Measurements from ENCODE around the gene GUCD1. TPM values are rescaled to one million over a fixed set of nuclear protein-coding genes. Genes with fewer than 3 reads are reported as not detected.

The GUCD1 gene
- total RNA-seq, 2 donors from 2014 or later = 188 to 207 TPM

- Histone ChIP-seq H3K9ac (ENCODE audit: low read depth in 2 of 2, low read length in 2 of 2) (no peak overlapping the region), H3K4me1 (no peaks in the 10 kb centered on the region), H3K36me3 (no peaks in the 10 kb centered on the region), H3K27ac (no peak overlapping the region), H3K27me3 (no peaks in the 10 kb centered on the region), H3K4me3 (no peak overlapping the region), H3K9me3 (no peaks in the 10 kb centered on the region)
- intact Hi-C loops (cut with DNase I) = no loop called here
- TF ChIP-seq, protein P1, sequence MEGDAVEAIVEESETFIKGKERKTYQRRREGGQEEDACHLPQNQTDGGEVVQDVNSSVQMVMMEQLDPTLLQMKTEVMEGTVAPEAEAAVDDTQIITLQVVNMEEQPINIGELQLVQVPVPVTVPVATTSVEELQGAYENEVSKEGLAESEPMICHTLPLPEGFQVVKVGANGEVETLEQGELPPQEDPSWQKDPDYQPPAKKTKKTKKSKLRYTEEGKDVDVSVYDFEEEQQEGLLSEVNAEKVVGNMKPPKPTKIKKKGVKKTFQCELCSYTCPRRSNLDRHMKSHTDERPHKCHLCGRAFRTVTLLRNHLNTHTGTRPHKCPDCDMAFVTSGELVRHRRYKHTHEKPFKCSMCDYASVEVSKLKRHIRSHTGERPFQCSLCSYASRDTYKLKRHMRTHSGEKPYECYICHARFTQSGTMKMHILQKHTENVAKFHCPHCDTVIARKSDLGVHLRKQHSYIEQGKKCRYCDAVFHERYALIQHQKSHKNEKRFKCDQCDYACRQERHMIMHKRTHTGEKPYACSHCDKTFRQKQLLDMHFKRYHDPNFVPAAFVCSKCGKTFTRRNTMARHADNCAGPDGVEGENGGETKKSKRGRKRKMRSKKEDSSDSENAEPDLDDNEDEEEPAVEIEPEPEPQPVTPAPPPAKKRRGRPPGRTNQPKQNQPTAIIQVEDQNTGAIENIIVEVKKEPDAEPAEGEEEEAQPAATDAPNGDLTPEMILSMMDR (IDR thresholded peaks at IDR 0.05) = no peak
- DNase-seq = no peak
These were observed 30.5 kb upstream of the GUCD1 start for GRCh38 chr22:24585461-24585860.

- intact Hi-C loops (cut with DNase I) = no loop called here
- no peaks in the 10 kb centered on the region for H3K4me1 ChIP-seq
- TF ChIP-seq, protein P1 (IDR thresholded peaks at IDR 0.05) = no peak
- no peak overlapping the region for H3K4me3 ChIP-seq
- no peaks in the 10 kb centered on the region for H3K27me3 ChIP-seq
- no peak overlapping the region for H3K9ac ChIP-seq (ENCODE audit: low read depth in 2 of 2, low read length in 2 of 2)
- H3K9me3 ChIP-seq = no peaks in the 10 kb centered on the region
- no peaks in the 10 kb centered on the region for H3K36me3 ChIP-seq
- H3K27ac ChIP-seq = no peak overlapping the region
- no peak for DNase-seq
These were observed 30.0 kb upstream of the GUCD1 start for GRCh38 chr22:24584871-24585411.

- TF ChIP-seq, protein P1 (IDR thresholded peaks at IDR 0.05) = no peak
- Histone ChIP-seq H3K9me3 (no peaks in the 10 kb centered on the region), H3K4me3 (no peak overlapping the region), H3K36me3 (no peaks in the 10 kb centered on the region), H3K27ac (no peak overlapping the region), H3K27me3 (no peaks in the 10 kb centered on the region), H3K4me1 (no peaks in the 10 kb centered on the region), H3K9ac (ENCODE audit: low read depth in 2 of 2, low read length in 2 of 2) (no peak overlapping the region)
- intact Hi-C loops (cut with DNase I) = no loop called here
- no peak for DNase-seq
These were observed 29.3 kb upstream of the GUCD1 start for GRCh38 chr22:24584166-24584790.

GRCh38 chr22:24583221-24584165 lies 28.6 kb upstream of the GUCD1 start:
- Histone ChIP-seq H3K4me1 (no peaks in the 10 kb centered on the region), H3K4me3 (no peak overlapping the region), H3K27ac (no peak overlapping the region), H3K9ac (ENCODE audit: low read depth in 2 of 2, low read length in 2 of 2) (peak overlapping the region; percentile 4 to 63), H3K9me3 (no peaks in the 10 kb centered on the region), H3K27me3 (no peaks in the 10 kb centered on the region), H3K36me3 (no peaks in the 10 kb centered on the region)
- no peak for DNase-seq
- intact Hi-C loops (cut with DNase I) = no loop called here
- TF ChIP-seq, protein P1 (IDR thresholded peaks at IDR 0.05) = no peak

DNA sequence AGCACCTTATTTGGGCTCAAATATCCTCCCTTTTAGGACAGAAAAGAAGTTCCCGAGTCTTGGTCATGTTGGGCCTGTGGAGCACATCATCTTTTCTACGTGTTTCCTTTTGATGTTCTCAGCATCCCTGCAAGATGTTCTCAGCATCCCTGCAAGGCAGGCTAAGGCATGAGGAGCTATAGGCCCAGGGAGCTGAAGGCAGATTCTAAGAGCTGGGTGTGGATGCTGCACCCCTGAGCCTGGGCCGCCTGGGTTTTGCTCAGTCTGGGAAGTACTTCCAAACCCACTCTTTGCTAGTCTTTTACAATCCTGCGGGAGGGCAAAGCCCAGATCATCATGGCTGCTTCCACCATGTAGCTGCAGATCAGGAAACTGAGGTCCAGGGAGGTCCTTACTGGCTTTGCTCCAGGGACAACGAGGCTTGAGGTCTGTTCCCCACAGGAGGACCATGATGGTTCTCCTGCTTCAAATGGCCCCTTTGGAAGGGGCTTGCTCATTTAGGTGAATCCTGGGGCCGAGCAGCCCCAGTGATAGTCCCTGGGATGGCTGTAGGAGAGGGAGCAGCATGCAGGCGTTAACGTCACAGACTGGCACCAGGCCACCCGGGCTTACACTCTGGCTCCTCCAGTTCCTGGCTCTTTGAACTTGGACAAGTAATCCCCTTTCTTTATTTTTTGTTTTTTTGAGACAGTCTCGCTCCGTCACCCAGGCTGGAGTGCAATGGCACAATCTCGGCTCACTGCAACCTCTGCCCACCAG lies 27.3 kb upstream of the GUCD1 start:
- Histone ChIP-seq H3K27me3 (no peaks in the 10 kb centered on the region), H3K4me1 (no peaks in the 10 kb centered on the region), H3K4me3 (no peak overlapping the region), H3K9ac (ENCODE audit: low read depth in 2 of 2, low read length in 2 of 2) (no peak overlapping the region), H3K9me3 (no peaks in the 10 kb centered on the region), H3K36me3 (no peaks in the 10 kb centered on the region), H3K27ac (no peak overlapping the region)
- TF ChIP-seq, protein P1 (IDR thresholded peaks at IDR 0.05) = no peak
- intact Hi-C loops (cut with DNase I) = no loop called here
- DNase-seq = no peak

Measured in colonic mucosa (tissue), 4 donors.